Tongue (tissue), 2 donors: ENCODE results near the gene CFAP61. TPM values are rescaled to one million over a fixed set of nuclear protein-coding genes. Genes with fewer than 3 reads are reported as not detected.

Experiments
- DNase-seq: peaks from one replicate; pipeline ENCODE4 v3.0.0-alpha.2; 2015
- total RNA-seq: library from RNA; depleted of rRNA; stranded (reverse); fragments of >200 nt; gene quantifications from one replicate; pipeline ENCODE4 v1.2.3, GENCODE V29; 2014

The CFAP61 gene
- total RNA-seq, 1 donor from 2014 or later: 2.2 TPM

GRCh38 chr20:20364593-20365479 is 312.5 kb downstream of the CFAP61 start:
- DNase-seq: no peak

GRCh38 chr20:20365480-20366161 is 313.3 kb downstream of the CFAP61 start:
- no peak for DNase-seq

GRCh38 chr20:20366551-20366875 is 314.2 kb downstream of the CFAP61 start:
- DNase-seq: no peak

GRCh38 chr20:20366876-20367574 is 314.7 kb downstream of the CFAP61 start:
- DNase-seq: no peak

GRCh38 chr20:20367575-20368417 is 315.5 kb downstream of the CFAP61 start, which contains the start of gene INSM1:
Gene INSM1, plus strand, starts transcription at chr20:20368104. Its CDS starts 164 bp downstream, at chr20:20368268.
- no peak for DNase-seq

- no peak for DNase-seq
These were observed 316.3 kb downstream of the CFAP61 start for GRCh38 chr20:20368418-20369249.

- DNase-seq: no peak
These were observed 317.1 kb downstream of the CFAP61 start for GRCh38 chr20:20369250-20370093.

GRCh38 chr20:20370094-20370575 is 317.8 kb downstream of the CFAP61 start:
- peak; percentile 30 for DNase-seq

- DNase-seq: no peak
These were observed 318.8 kb downstream of the CFAP61 start for GRCh38 chr20:20371083-20371482.

GRCh38 chr20:20371681-20372080 is 319.3 kb downstream of the CFAP61 start:
- no peak for DNase-seq

GRCh38 chr20:20373091-20373571 is 320.8 kb downstream of the CFAP61 start:
- DNase-seq: peak; percentile 37

- DNase-seq: no peak
These were observed 323.5 kb downstream of the CFAP61 start for GRCh38 chr20:20375862-20376261.

GRCh38 chr20:20386192-20386591 is 333.9 kb downstream of the CFAP61 start:
- DNase-seq: no peak

GRCh38 chr20:20390393-20390792 is 338.1 kb downstream of the CFAP61 start:
- no peak for DNase-seq

- no peak for DNase-seq
These were observed 338.8 kb downstream of the CFAP61 start for GRCh38 chr20:20391115-20391514.

GRCh38 chr20:20391766-20392165 is 339.4 kb downstream of the CFAP61 start:
- DNase-seq: no peak

- DNase-seq: peak; percentile 75
These were observed 341.1 kb downstream of the CFAP61 start for GRCh38 chr20:20393207-20394120.

GRCh38 chr20:20395087-20395486 is 342.8 kb downstream of the CFAP61 start:
- DNase-seq: no peak
